GM23338 (cell line): ENCODE data around the gene PLA2G2E. TPM values are rescaled to one million over a fixed set of nuclear protein-coding genes. Genes with fewer than 3 reads are reported as not detected.

Experiments used
- ATAC-seq: fragments of 200-7000 bp; cut with Tn5 transposase; 3 replicates; pipeline ENCODE4 v1.9.1; 2020
- DNase-seq: peaks from one replicate; pipeline ENCODE4 v3.0.0-alpha.2; 2015; ENCODE audit warnings: low spot score
- H2AFZ ChIP-seq: fragments of 200-600 bp; sonication (generic); 2 replicates; pipeline ENCODE4 v1.8.0; 2016; ENCODE audit warnings: antibody characterized with exemption, mild to moderate bottlenecking, moderate library complexity
- H3F3A ChIP-seq: fragments of 200-600 bp; sonication (generic); replicated peaks from 2 replicates; pipeline ENCODE4 v1.8.0; 2017; ENCODE audit warnings: antibody characterized with exemption, mixed run types, low read depth
- H3K27ac ChIP-seq: fragments of 200-600 bp; sonication (generic); 2 replicates; pipeline ENCODE4 v1.6.1; 2016; ENCODE audit warnings: low read depth
- H3K27me3 ChIP-seq: fragments of 200-600 bp; sonication (generic); 2 replicates; pipeline ENCODE4 v1.8.0; 2016; ENCODE audit warnings: mild to moderate bottlenecking, mixed run types, moderate library complexity; ENCODE audit not compliant: insufficient read depth
- H3K36me3 ChIP-seq: fragments of 200-600 bp; sonication (generic); 2 replicates; pipeline ENCODE4 v1.8.0; 2016; ENCODE audit warnings: mild to moderate bottlenecking; ENCODE audit not compliant: insufficient read depth
- H3K4me1 ChIP-seq: fragments of 200-600 bp; sonication (generic); 2 replicates; pipeline ENCODE4 v1.8.0; 2016; ENCODE audit warnings: mild to moderate bottlenecking, moderate library complexity; ENCODE audit not compliant: insufficient read depth
- H3K4me2 ChIP-seq: fragments of 200-600 bp; sonication (generic); 2 replicates; pipeline ENCODE4 v1.7.1; 2017; ENCODE audit warnings: mixed run types
- H3K4me3 ChIP-seq: fragments of 200-600 bp; sonication (generic); 2 replicates; pipeline ENCODE4 v1.6.1; 2016; ENCODE audit warnings: mixed run types
- H3K79me2 ChIP-seq: fragments of 200-600 bp; sonication (generic); replicated peaks from 2 replicates; pipeline ENCODE4 v1.8.0; 2017; ENCODE audit warnings: mild to moderate bottlenecking; ENCODE audit not compliant: insufficient read depth
- H3K9me2 ChIP-seq: fragments of 200-600 bp; sonication (generic); 2 replicates; pipeline ENCODE4 v1.8.0; 2017; ENCODE audit not compliant: insufficient read depth
- H4K20me1 ChIP-seq: fragments of 200-600 bp; sonication (generic); replicated peaks from 2 replicates; pipeline ENCODE4 v1.8.0; 2017; ENCODE audit warnings: mild to moderate bottlenecking; ENCODE audit not compliant: insufficient read depth
- H3K27ac Mint-ChIP-seq: 2 replicates; pipeline ENCODE4 v1.8.0; 2020; ENCODE audit warnings: inconsistent platforms, mild to moderate bottlenecking, moderate library complexity, mixed read lengths
- H3K27me3 Mint-ChIP-seq: 3 replicates; pipeline ENCODE4 v1.8.0; 2022; ENCODE audit warnings: low read depth, mild to moderate bottlenecking, moderate library complexity, mixed read lengths, inconsistent platforms; ENCODE audit not compliant: insufficient read depth, poor library complexity
- H3K36me3 Mint-ChIP-seq: 3 replicates; pipeline ENCODE4 v1.8.0; 2021; ENCODE audit warnings: low read depth, mild to moderate bottlenecking, inconsistent platforms, moderate library complexity, mixed read lengths
- H3K4me1 Mint-ChIP-seq: 3 replicates; pipeline ENCODE4 v1.8.0; 2020; ENCODE audit warnings: mild to moderate bottlenecking, inconsistent platforms, mixed read lengths
- H3K4me3 Mint-ChIP-seq: 3 replicates; pipeline ENCODE4 v1.8.0; 2021; ENCODE audit warnings: moderate library complexity, mild to moderate bottlenecking, inconsistent platforms, mixed read lengths
- H3K9me3 Mint-ChIP-seq: 3 replicates; pipeline ENCODE4 v1.8.0; 2020; ENCODE audit warnings: moderate library complexity, mild to moderate bottlenecking, inconsistent platforms, mixed read lengths
- CREB1 ChIP-seq: fragments of 250-450 bp; sonication (Bioruptor Pico); IDR thresholded peaks from 2 replicates; pipeline ENCODE4 v1.5.0; 2020; ENCODE audit warnings: low read depth, mild to moderate bottlenecking, moderate library complexity
- EZH2 ChIP-seq: fragments of 200-600 bp; sonication (generic); IDR thresholded peaks from one replicate; pipeline ENCODE4 v1.8.0; 2017; ENCODE audit warnings: antibody characterized with exemption, mild to moderate bottlenecking, low read depth; ENCODE audit not compliant: unreplicated experiment
- JUNB ChIP-seq: IDR thresholded peaks from one replicate; pipeline ENCODE4 v1.6.1; 2016; ENCODE audit warnings: antibody characterized with exemption; ENCODE audit not compliant: unreplicated experiment
- NANOG ChIP-seq: IDR thresholded peaks from 2 replicates; pipeline ENCODE4 v1.6.1; 2016; ENCODE audit warnings: antibody characterized with exemption, borderline replicate concordance
- REST ChIP-seq: IDR thresholded peaks from one replicate; pipeline ENCODE4 v1.6.1; 2018; ENCODE audit warnings: antibody characterized with exemption; ENCODE audit not compliant: unreplicated experiment
- STAT1 ChIP-seq: IDR thresholded peaks from one replicate; pipeline ENCODE4 v1.6.1; 2016; ENCODE audit warnings: antibody characterized with exemption; ENCODE audit not compliant: unreplicated experiment
- ZNF114 ChIP-seq: fragments of 250-450 bp; sonication (Bioruptor Pico); IDR thresholded peaks from 2 replicates; pipeline ENCODE4 v1.5.0; 2020; ENCODE audit warnings: mild to moderate bottlenecking, moderate library complexity
- ZNF462 ChIP-seq: fragments of 250-450 bp; sonication (Bioruptor Pico); IDR thresholded peaks from 2 replicates; pipeline ENCODE4 v1.5.0; 2020; ENCODE audit warnings: mild to moderate bottlenecking, moderate library complexity
- polyA plus RNA-seq: library from polyadenylated mRNA; unstranded; fragments of >200 nt; fragmentation: Nextera tagmentation; extraction: Ambion mirVana; gene quantifications from 2 replicates; pipeline ENCODE4 v1.2.1, GENCODE V29; 2016
- total RNA-seq: library from RNA; depleted of rRNA; stranded (reverse); fragments of >200 nt; shearing (Covaris generic); gene quantifications from 2 replicates; pipeline ENCODE4 v1.2.3, GENCODE V29; 2014

PLA2G2E gene
- total and polyA plus RNA-seq, 2 experiments from 2014 or later: not detected

GRCh38 chr1:19901653-19902052 lies 21.8 kb downstream of the PLA2G2E start:
- Histone ChIP-seq H3K4me2 (no peak overlapping the region), H4K20me1 (0 out of 2 replicates have a peak, but pooled peaks cover 12% of the 10 kb centered on the region), H3K36me3 (peaks cover 46% of the 10 kb centered on the region), H3K79me2 (peaks cover 7% of the 10 kb centered on the region; the same call in 1 of the 2 replicates), H3F3A (no peaks in the 10 kb centered on the region), H3K9me2 (no peaks in the 10 kb centered on the region), H2AFZ (no peak overlapping the region), H3K27me3 (no peaks in the 10 kb centered on the region), H3K27ac (no peak overlapping the region), H3K4me3 (no peak overlapping the region), H3K4me1 (no peaks in the 10 kb centered on the region)
- H3K27me3 Mint-ChIP-seq: no peaks in the 10 kb centered on the region
- no peaks in the 10 kb centered on the region for H3K4me1 Mint-ChIP-seq
- DNase-seq: no peak
- no peak overlapping the region for H3K27ac Mint-ChIP-seq
- peaks cover 77% of the 10 kb centered on the region for H3K36me3 Mint-ChIP-seq
- H3K9me3 Mint-ChIP-seq: no peaks in the 10 kb centered on the region
- H3K4me3 Mint-ChIP-seq: no peak overlapping the region
- TF ChIP-seq EZH2: no peak
- no peak for TF ChIP-seq JUNB
- TF ChIP-seq ZNF462 (CRISPR knock-in tag): no peak
- TF ChIP-seq NANOG: no peak
- no peak for TF ChIP-seq CREB1 (CRISPR knock-in tag)
- no peak for TF ChIP-seq ZNF114 (CRISPR knock-in tag)
- TF ChIP-seq STAT1: no peak
- ATAC-seq: no peak

- no peaks in the 10 kb centered on the region for H3K9me2 ChIP-seq
- Mint-ChIP-seq H3K27me3 (no peaks in the 10 kb centered on the region), H3K9me3 (no peaks in the 10 kb centered on the region), H3K4me3 (no peak overlapping the region), H3K4me1 (no peaks in the 10 kb centered on the region), H3K27ac (no peak overlapping the region), H3K36me3 (peaks cover 57% of the 10 kb centered on the region)
- no peak overlapping the region for H2AFZ ChIP-seq
- H3K4me1 ChIP-seq: no peaks in the 10 kb centered on the region
- no peak overlapping the region for H3K4me3 ChIP-seq
- DNase-seq (no peak), ATAC-seq (no peak)
- H3K79me2 ChIP-seq: peaks cover 42% of the 10 kb centered on the region
- no peaks in the 10 kb centered on the region for H3K27me3 ChIP-seq
- H3K36me3 ChIP-seq: peaks cover 14% of the 10 kb centered on the region
- no peaks in the 10 kb centered on the region for H3F3A ChIP-seq
- no peak overlapping the region for H3K27ac ChIP-seq
- H4K20me1 ChIP-seq: peaks cover 20% of the 10 kb centered on the region; the same call in 1 of the 2 replicates
- no peak overlapping the region for H3K4me2 ChIP-seq
- TF ChIP-seq STAT1 (no peak), REST (no peak), NANOG (no peak), EZH2 (no peak)
Observed at GRCh38 chr1:19894218-19894617, 29.2 kb downstream of the PLA2G2E start.
